Measurements from ENCODE around the gene CDC34. TPM values are rescaled to one million over a fixed set of nuclear protein-coding genes. Genes with fewer than 3 reads are reported as not detected.

Gene CDC34
- total and polyA plus RNA-seq, 2 of the 8 experiments (the other 6 are each of a cell fraction or from before 2014, with no cell fraction given), result 95.9 to 129 TPM

- H3K4me3 ChIP-seq (ENCODE audit: extremely low read depth in 1 of 4, insufficient read depth in 2 of 4, low read depth in 3 of 4, low read length in 4 of 4), result no peak overlapping the region
- H4K8ac ChIP-seq (ENCODE audit: extremely low read depth, insufficient read depth, low read length), result no peak overlapping the region
- no peak overlapping the region for H2BK12ac ChIP-seq (ENCODE audit: low read depth, low read length)
- peaks cover 0 to 2% of the 10 kb centered on the region in 2 experiments for H4K20me1 ChIP-seq (replicated peaks in 1 of 2; ENCODE audit: control insufficient read depth in 1 of 2, insufficient read depth in 2 of 2, low read length in 2 of 2)
- CTCF ChIA-PET (ENCODE audit: partially characterized antibody), result interaction anchor here (0.7 to 5.8 kb wide), 9 partner anchors 12 to 112 kb away, joined by 3 to 23 read pairs (median 4); no protein-coding TSS in a partner anchor
- H3K23ac ChIP-seq (ENCODE audit: insufficient read length), result no peak overlapping the region
- no peak overlapping the region for H3K4me2 ChIP-seq (ENCODE audit: insufficient read depth in 1 of 2, low read depth in 2 of 2, low read length in 2 of 2)
- H3K36me3 ChIP-seq (ENCODE audit: control insufficient read depth in 2 of 4, insufficient read depth in 4 of 4, low read length in 3 of 4), result no peaks in the 10 kb centered on the region
- H2BK5ac ChIP-seq (ENCODE audit: low read depth, low read length), result no peak overlapping the region
- peaks cover 7% of the 10 kb centered on the region; the same call in 1 of the 2 replicates for H3K23me2 ChIP-seq (ENCODE audit: low read depth, low read length)
- no peak for FAIRE-seq
- H2BK120ac ChIP-seq (replicated peaks; ENCODE audit: low read depth, low read length), result no peak overlapping the region
- no peak overlapping the region for H2AFZ ChIP-seq (ENCODE audit: low read length)
- no peak overlapping the region for H3K27ac ChIP-seq (ENCODE audit: low read depth, low read length)
- TF ChIP-seq GTF2F1 (IDR thresholded peaks at IDR 0.05; ENCODE audit: borderline replicate concordance, low read depth, low read length) (no peak), FOSL1 (IDR thresholded peaks at IDR 0.05; ENCODE audit: insufficient read depth, low read depth, low read length) (no peak), CHD1 (IDR thresholded peaks at IDR 0.05; ENCODE audit: low read depth, low read length) (no peak), ASH2L (IDR thresholded peaks at IDR 0.05; ENCODE audit: low read length) (no peak), EGR1 (IDR thresholded peaks at IDR 0.05; ENCODE audit: borderline replicate concordance, low read depth, low read length) (no peak), MAX (IDR thresholded peaks at IDR 0.05) (no peak), JUN (IDR thresholded peaks at IDR 0.05; ENCODE audit: low read depth, low read length) (no peak), TAF7 (optimal IDR thresholded peaks at IDR 0.05; ENCODE audit: borderline replicate concordance, low read depth, low read length) (no peak), RFX5 (IDR thresholded peaks at IDR 0.05; ENCODE audit: borderline replicate concordance, low read depth, low read length) (no peak)
- no peak overlapping the region for H2BK20ac ChIP-seq (ENCODE audit: low read length)
- no peak overlapping the region for H3K14ac ChIP-seq (ENCODE audit: insufficient read length)
- no peak overlapping the region for H3K4ac ChIP-seq (replicated peaks; ENCODE audit: insufficient read length, low read depth, low read length)
- H3K9ac ChIP-seq (replicated peaks in 1 of 4; ENCODE audit: extremely low read depth in 1 of 4, low read depth in 3 of 4, low read length in 3 of 4), result no peak overlapping the region
- no peak overlapping the region for H3K56ac ChIP-seq (replicated peaks; ENCODE audit: insufficient read length, low read depth, low read length)
- H4K91ac ChIP-seq (replicated peaks; ENCODE audit: insufficient read length, low read length), result no peak overlapping the region
- peaks cover 0 to 9% of the 10 kb centered on the region in 2 experiments; a peak in 2 of 4 replicates for H3K9me3 ChIP-seq (ENCODE audit: insufficient read depth in 2 of 2, low read depth in 1 of 2, low read length in 1 of 2)
- H2AK5ac ChIP-seq (ENCODE audit: low read depth, low read length), result no peak overlapping the region
- no peaks in the 10 kb centered on the region; the same call in 1 of the 2 replicates for H3K79me1 ChIP-seq (ENCODE audit: low read depth, low read length)
- H4K5ac ChIP-seq (ENCODE audit: insufficient read length, low read depth, low read length), result no peak overlapping the region
- no peak for DNase-seq (ENCODE audit: low read depth in 1 of 2, low spot score in 2 of 2)
- no peaks in the 10 kb centered on the region for H3K79me2 ChIP-seq (ENCODE audit: control insufficient read depth in 1 of 2, insufficient read depth in 2 of 2, low read length in 2 of 2)
- 83% methylated on average over 21 of the region's 21 CpGs; no CpG with 5 or more reads in 1 of the 2 experiments for WGBS, 2 experiments (ENCODE audit: extremely low coverage in 1 of 2, insufficient coverage in 1 of 2, insufficient read length in 1 of 2, insufficient replicate concordance in 2 of 2, low coverage in 1 of 2, low lambda C conversion rate in 2 of 2, missing lambda C conversion rate in 1 of 2)
- POLR2A ChIA-PET (ENCODE audit: partially characterized antibody), result interaction anchor here (1.1 to 1.8 kb wide), 2 partner anchors 14 to 99 kb away, joined by 3 to 6 read pairs; no protein-coding TSS in a partner anchor
- H3K4me1 ChIP-seq (replicated peaks in 1 of 4; ENCODE audit: control insufficient read depth in 3 of 4, insufficient read depth in 4 of 4, low read length in 3 of 4), result peaks cover 0 to 14% (median 10%) of the 10 kb centered on the region in 4 experiments; a peak in 6 of 7 replicates
- H3K18ac ChIP-seq (ENCODE audit: extremely low read depth, low read length), result no peak overlapping the region
- H2BK15ac ChIP-seq (ENCODE audit: low read length), result no peak overlapping the region
- H3K27me3 ChIP-seq (replicated peaks in 1 of 4; ENCODE audit: control insufficient read depth in 3 of 4, extremely low read depth in 1 of 4, insufficient read depth in 3 of 4, low read length in 3 of 4), result no peaks in the 10 kb centered on the region; a peak in 1 of 7 replicates
Observed at GRCh38 chr19:483332-484072, 48.1 kb upstream of the CDC34 start.

All from H1 (cell line).